ENCODE measurements around the gene C2CD5.

The C2CD5 gene

GRCh38 chr12:22536971-22537544 is 7.3 kb downstream of the C2CD5 start:
- intact Hi-C loops (cut with DNase I): no loop called here
- peak in 2 of 42 donors; percentile 15 to 21 for DNase-seq

- intact Hi-C loops (cut with DNase I): no loop called here
- no peak for DNase-seq
Observed at GRCh38 chr12:22536346-22536945, 7.9 kb downstream of the C2CD5 start.

- intact Hi-C loops (cut with DNase I): no loop called here
- DNase-seq: no peak
Observed at GRCh38 chr12:22535478-22535877, 8.9 kb downstream of the C2CD5 start.

- no peak for DNase-seq
- intact Hi-C loops (cut with DNase I): no loop called here
Observed at GRCh38 chr12:22535038-22535437, 9.3 kb downstream of the C2CD5 start.

- no peak for DNase-seq
Observed at GRCh38 chr12:22533155-22533554, 11.2 kb downstream of the C2CD5 start.

GRCh38 chr12:22532317-22532716 is 12.0 kb downstream of the C2CD5 start:
- DNase-seq: no peak
- intact Hi-C loops (cut with DNase I): no loop called here

More at GRCh38 chr12:22533155-22533554, 11.2 kb downstream of the C2CD5 start:
- intact Hi-C loops (cut with DNase I): no loop called here

- intact Hi-C loops (cut with DNase I): no loop called here
- DNase-seq: no peak
Observed at GRCh38 chr12:22531205-22531604, 13.1 kb downstream of the C2CD5 start.

- intact Hi-C loops (cut with DNase I): no loop called here
Observed at GRCh38 chr12:22529281-22530060, 14.9 kb downstream of the C2CD5 start.

GRCh38 chr12:22527999-22528398 is 16.3 kb downstream of the C2CD5 start:
- intact Hi-C loops (cut with DNase I): no loop called here

More at GRCh38 chr12:22529281-22530060, 14.9 kb downstream of the C2CD5 start:
- DNase-seq: no peak

GRCh38 chr12:22526836-22527235 is 17.5 kb downstream of the C2CD5 start:
- intact Hi-C loops (cut with DNase I): no loop called here
- no peak for DNase-seq

More at GRCh38 chr12:22527999-22528398, 16.3 kb downstream of the C2CD5 start:
- no peak for DNase-seq

GRCh38 chr12:22525426-22525825 is 18.9 kb downstream of the C2CD5 start:
- intact Hi-C loops (cut with DNase I): no loop called here
- DNase-seq: no peak

GRCh38 chr12:22518998-22519397 is 25.3 kb downstream of the C2CD5 start:
- no peak for DNase-seq
- intact Hi-C loops (cut with DNase I): no loop called here

- intact Hi-C loops (cut with DNase I): no loop called here
- DNase-seq: no peak
Observed at GRCh38 chr12:22518060-22518719, 26.2 kb downstream of the C2CD5 start.

GRCh38 chr12:22514875-22515274 is 29.5 kb downstream of the C2CD5 start:
- intact Hi-C loops (cut with DNase I): no loop called here
- no peak for DNase-seq

GRCh38 chr12:22505826-22506225 is 38.5 kb downstream of the C2CD5 start:
- intact Hi-C loops (cut with DNase I): no loop called here
- no peak for DNase-seq

GRCh38 chr12:22500100-22500499 is 44.2 kb downstream of the C2CD5 start:
- no peak for DNase-seq

GRCh38 chr12:22499445-22499844 is 44.9 kb downstream of the C2CD5 start:
- intact Hi-C loops (cut with DNase I): no loop called here
- DNase-seq: no peak

More at GRCh38 chr12:22500100-22500499, 44.2 kb downstream of the C2CD5 start:
- intact Hi-C loops (cut with DNase I): no loop called here

- DNase-seq: no peak
- intact Hi-C loops (cut with DNase I): no loop called here
Observed at GRCh38 chr12:22494319-22494718, 50.0 kb downstream of the C2CD5 start.

GRCh38 chr12:22491034-22491433 is 53.3 kb downstream of the C2CD5 start:
- DNase-seq: no peak
- intact Hi-C loops (cut with DNase I): no loop called here

GRCh38 chr12:22488478-22488877 is 55.9 kb downstream of the C2CD5 start:
- intact Hi-C loops (cut with DNase I): no loop called here
- no peak for DNase-seq
